DMS114 treated with DMSO at 0.1 percent for 48 hours (cell line): ENCODE measurements around the gene GNG7.
"Not testable (repeated sequence)": the region's sequence is repeated elsewhere in the genome, so short reads cannot be mapped to it uniquely, and the experiment has no call there.

ENCODE experiments used
- DNase-seq: peaks from one replicate; lab custom pipeline; 2025; ENCODE audit not compliant: unreplicated experiment; lab: John Stamatoyannopoulos, UW

GNG7 gene

GRCh38 chr19:2542341-2543069 is 160.0 kb downstream of the GNG7 start:
- DNase-seq, result no peak

DNA sequence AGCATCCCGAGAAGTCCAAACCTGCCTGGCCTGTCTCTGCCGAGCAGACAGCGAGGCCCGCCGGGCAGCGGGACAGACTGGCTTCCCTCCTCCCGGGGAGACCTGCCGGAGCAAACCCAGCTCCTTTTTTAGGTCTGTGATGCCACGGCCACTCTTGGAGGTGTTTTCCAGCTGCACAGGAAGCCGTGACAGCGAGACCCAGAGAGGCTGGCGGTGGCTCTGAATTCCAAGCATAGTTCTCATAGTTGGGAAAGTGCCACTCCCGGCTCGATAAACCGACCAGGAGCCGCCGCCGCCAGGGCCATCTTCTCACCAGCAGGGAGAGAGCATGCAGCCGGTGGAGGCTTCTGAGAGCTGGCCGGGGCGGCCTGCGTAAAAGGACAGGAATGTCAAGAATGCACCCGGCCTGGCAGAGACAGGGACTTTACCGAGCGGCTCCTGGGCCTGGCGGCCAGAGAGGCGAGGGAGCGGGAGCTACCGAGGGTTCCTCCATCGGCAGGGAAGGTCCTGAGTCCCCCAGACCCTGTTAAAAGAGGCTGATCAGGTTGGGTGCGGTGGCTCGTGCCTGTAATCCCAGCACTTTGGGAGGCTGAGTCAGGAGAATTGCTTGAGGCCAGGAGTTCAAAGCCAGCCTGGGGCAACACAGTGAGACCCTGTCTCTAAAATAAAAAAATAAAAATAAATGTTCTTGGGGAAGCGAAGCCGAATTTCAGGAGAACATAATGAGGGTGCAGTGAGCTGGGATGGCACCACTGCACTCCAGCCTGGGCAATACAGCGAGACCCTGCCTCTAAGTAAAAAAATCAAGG is 161.6 kb downstream of the GNG7 start:
- DNase-seq, result peak; percentile 38

- no peak for DNase-seq
These were observed 162.2 kb downstream of the GNG7 start for GRCh38 chr19:2540251-2540645.

- DNase-seq, result no peak
These were observed 164.3 kb downstream of the GNG7 start for GRCh38 chr19:2538096-2538757.

GRCh38 chr19:2537584-2537983 is 164.9 kb downstream of the GNG7 start:
- not testable (repeated sequence) for DNase-seq

DNA sequence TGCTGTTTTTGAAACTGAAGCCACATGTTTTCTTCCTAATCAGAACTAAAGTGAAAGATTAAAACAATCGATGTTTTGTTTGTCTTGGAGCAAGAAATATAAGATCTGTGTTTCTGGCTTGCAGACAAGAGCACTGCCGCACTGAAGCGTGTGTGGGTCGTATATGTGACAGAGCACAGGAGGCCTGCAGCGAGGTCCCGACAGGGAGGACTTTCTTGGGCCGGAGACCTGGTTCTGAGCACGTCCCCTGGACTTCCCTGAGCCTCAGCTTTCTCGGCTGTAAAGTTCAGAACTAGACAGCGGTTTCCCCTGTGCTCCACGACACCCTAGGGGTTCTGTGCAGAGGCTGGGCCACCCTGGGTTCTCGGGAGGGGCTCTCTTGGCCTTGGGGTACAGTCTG is 166.0 kb downstream of the GNG7 start:
- DNase-seq, result no peak

GRCh38 chr19:2534423-2535013 is 168.0 kb downstream of the GNG7 start:
- no peak for DNase-seq

GRCh38 chr19:2533686-2534422 is 168.6 kb downstream of the GNG7 start:
- no peak for DNase-seq

DNA sequence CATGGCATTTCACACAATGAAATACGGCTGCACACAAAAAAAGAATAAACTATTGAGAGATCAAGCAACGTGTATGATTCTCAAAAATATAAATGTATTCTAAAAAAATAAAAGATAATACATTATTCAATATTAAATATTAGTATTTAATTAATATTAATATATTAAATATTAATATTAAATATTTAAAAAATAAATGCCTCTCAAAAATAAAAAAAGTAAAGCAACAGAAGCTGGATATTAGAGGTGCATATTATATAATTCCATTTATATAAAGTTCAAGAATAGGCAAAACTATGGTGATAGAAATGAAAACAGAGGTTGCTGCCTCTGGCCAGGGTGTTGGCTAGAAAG is 169.4 kb downstream of the GNG7 start:
- DNase-seq, result no peak

GRCh38 chr19:2532252-2533071 is 170.0 kb downstream of the GNG7 start:
- no peak for DNase-seq

DNA sequence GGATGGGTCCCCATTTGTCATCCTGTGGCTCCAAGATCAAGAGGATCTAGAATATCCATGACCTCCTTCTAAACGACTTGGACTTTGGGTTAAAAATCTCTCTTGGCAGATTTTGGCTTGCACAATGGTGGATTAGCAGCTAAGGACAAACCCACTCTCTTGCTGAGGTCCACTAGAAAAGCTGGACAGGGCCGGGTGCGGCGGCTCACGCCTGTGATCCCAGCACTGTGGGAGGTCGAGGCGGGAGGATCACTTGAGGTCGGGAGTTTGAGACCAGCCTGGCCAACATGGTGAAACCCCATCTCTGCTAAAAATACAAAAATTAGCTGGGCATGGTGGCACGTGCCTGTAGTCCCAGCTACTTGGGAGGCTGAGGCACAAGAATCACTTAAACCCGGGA is 172.6 kb downstream of the GNG7 start:
- not testable (repeated sequence) for DNase-seq

GRCh38 chr19:2529473-2529918 is 173.0 kb downstream of the GNG7 start:
- DNase-seq, result no peak

- DNase-seq, result no peak
These were observed 173.8 kb downstream of the GNG7 start for GRCh38 chr19:2528675-2529101.

- no peak for DNase-seq
These were observed 174.8 kb downstream of the GNG7 start for GRCh38 chr19:2527686-2528085.

DNA sequence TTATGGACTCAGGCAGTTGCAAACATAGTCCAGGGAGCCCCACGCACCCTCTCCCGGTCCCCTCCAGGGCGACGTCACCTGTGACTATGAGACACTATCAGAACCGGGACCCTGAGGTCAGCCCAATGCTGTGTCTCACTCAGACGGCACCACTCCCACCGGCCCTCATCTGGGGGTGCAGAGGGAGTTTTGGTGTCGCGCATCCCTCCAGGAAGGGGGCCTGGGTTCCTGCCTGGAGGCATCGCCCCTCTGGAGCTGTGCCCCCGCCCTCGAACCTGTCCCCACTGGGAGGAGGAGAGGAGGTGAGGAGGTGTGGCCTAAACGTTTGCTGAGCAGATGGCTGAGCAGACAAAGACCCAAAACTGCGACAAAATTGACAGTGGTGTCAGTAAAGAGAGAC is 175.3 kb downstream of the GNG7 start:
- DNase-seq, result no peak

DNA sequence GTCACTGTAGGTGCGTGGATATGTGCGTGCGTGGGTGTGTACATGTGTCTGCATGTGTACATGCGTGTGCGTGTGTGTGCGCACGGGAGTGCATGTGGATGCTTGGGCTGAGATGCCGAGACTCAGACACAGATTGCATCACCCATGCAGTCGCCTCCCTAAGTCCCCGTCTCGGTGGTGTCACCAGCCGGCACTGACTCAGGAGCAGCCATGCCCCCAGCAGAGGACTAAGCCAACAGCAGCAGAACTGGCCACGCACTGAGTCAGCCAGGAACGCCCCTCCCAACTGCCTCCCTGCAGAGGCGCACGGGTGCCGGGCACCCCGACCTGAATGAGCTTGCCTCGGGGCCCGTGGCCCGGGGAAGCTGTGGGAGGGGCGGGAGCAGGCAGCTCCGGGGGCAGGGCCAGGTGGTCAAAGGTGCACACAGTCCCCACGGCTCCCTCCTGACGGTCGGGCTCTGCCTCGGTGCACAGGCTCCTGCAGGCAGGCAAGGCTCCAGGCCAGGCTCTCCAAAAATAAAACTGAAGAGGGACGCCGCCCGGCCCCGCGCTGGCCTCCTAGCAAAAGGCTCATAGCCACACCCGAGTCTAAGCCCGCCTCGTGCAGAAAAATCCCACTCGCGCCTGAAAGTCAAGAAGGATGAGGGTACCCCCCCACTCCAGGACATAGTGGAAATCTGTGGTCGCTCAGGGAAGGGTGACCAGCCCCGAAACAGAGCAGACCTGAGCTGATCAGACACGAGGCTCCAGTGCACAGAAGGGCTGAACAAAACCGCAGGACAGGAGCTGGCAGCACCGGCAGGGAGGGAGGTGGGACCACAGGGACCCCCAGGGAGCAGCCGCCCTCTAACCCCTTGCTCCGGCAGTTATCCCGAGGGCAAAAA is 177.4 kb downstream of the GNG7 start:
- no peak for DNase-seq

GRCh38 chr19:2524361-2524839 is 178.1 kb downstream of the GNG7 start:
- DNase-seq, result no peak

GRCh38 chr19:2523630-2524311 is 178.7 kb downstream of the GNG7 start:
- no peak for DNase-seq
